ENCODE data around the gene CATSPERB.

CATSPERB gene

DNA sequence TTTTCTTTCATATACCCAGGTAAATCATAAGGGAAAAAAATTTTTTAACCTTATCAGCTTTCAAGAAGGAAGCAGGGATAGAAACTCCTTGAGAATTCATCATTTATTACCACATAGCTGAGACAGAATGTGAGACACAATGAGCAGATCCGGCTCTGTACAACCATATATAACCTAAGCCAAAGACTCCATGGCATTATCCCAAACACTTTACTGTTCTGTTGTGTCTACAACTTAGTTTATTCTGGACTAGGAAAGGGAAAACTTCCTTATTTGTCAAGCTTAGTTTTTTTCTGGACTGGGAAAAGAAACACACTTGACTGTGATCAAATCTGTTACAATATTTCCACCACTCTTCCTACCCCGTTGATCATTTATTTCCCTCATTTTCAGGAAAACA lies 38.3 kb upstream of the CATSPERB start:
- Histone ChIP-seq H3K9me3 (no peaks in the 10 kb centered on the region), H3K27ac (no peak overlapping the region), H3K27me3 (no peaks in the 10 kb centered on the region), H3K4me1 (ENCODE audit: control insufficient read depth in 1 of 2, insufficient read depth in 1 of 2, low read depth in 1 of 2, low read length in 1 of 2) (no peaks in the 10 kb centered on the region), H3K4me3 (ENCODE audit: low read depth in 1 of 2, low read length in 1 of 2) (no peak overlapping the region), H3K36me3 (no peaks in the 10 kb centered on the region)
- TF ChIP-seq, protein P1, sequence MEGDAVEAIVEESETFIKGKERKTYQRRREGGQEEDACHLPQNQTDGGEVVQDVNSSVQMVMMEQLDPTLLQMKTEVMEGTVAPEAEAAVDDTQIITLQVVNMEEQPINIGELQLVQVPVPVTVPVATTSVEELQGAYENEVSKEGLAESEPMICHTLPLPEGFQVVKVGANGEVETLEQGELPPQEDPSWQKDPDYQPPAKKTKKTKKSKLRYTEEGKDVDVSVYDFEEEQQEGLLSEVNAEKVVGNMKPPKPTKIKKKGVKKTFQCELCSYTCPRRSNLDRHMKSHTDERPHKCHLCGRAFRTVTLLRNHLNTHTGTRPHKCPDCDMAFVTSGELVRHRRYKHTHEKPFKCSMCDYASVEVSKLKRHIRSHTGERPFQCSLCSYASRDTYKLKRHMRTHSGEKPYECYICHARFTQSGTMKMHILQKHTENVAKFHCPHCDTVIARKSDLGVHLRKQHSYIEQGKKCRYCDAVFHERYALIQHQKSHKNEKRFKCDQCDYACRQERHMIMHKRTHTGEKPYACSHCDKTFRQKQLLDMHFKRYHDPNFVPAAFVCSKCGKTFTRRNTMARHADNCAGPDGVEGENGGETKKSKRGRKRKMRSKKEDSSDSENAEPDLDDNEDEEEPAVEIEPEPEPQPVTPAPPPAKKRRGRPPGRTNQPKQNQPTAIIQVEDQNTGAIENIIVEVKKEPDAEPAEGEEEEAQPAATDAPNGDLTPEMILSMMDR (IDR thresholded peaks at IDR 0.05) = no peak

- H3K4me1 ChIP-seq (ENCODE audit: control insufficient read depth in 1 of 2, insufficient read depth in 1 of 2, low read depth in 1 of 2, low read length in 1 of 2) = no peaks in the 10 kb centered on the region
- no peaks in the 10 kb centered on the region for H3K36me3 ChIP-seq
- TF ChIP-seq, protein P1 (IDR thresholded peaks at IDR 0.05) = no peak
- no peaks in the 10 kb centered on the region for H3K9me3 ChIP-seq
- no peak overlapping the region for H3K4me3 ChIP-seq (ENCODE audit: low read depth in 1 of 2, low read length in 1 of 2)
- no peaks in the 10 kb centered on the region for H3K27me3 ChIP-seq
- H3K27ac ChIP-seq = no peak overlapping the region
Measured at GRCh38 chr14:91755570-91756295, 23.8 kb upstream of the CATSPERB start.

DNA sequence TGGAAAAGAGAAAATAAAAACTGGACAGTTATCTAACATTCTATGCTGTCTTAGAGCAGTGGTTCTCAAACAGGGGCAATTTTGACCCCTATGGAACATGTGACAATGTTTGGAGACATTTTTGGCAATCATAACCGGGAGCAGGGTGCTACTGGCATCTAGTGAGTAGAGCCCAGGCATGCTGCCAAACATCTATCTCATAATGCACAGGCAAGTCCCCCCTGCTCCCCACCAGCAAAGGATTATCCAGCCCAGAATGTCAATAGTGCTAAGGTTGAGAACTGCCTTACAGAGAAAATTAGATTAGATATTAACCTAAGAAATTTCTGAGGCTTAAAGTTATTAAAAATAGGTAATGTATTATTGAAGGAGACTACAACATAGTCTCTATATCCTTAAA lies 22.9 kb upstream of the CATSPERB start:
- Histone ChIP-seq H3K9me3 (no peaks in the 10 kb centered on the region), H3K4me3 (ENCODE audit: low read depth in 1 of 2, low read length in 1 of 2) (no peak overlapping the region), H3K4me1 (ENCODE audit: control insufficient read depth in 1 of 2, insufficient read depth in 1 of 2, low read depth in 1 of 2, low read length in 1 of 2) (no peaks in the 10 kb centered on the region)

DNA sequence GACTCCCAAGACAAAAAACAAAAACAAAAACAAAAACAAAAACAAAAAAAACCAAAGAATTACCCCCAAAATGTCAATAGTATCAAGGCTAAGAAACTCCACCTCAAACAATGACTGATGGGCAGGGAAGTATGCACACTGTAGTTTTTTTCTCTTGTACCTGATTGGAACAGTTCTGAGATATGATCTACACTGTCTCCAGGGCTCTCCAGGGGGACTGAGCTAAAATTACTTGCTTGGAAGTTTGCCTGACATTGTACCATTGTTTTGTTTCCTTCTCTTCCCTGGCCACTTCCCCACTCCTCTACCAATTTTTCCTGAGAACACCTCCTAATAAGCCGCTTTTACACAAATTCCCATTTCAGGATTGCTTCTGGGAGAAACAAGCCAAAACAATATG lies 22.3 kb upstream of the CATSPERB start:
- Histone ChIP-seq H3K4me1 (ENCODE audit: control insufficient read depth in 1 of 2, insufficient read depth in 1 of 2, low read depth in 1 of 2, low read length in 1 of 2) (no peaks in the 10 kb centered on the region), H3K9me3 (no peaks in the 10 kb centered on the region), H3K4me3 (ENCODE audit: low read depth in 1 of 2, low read length in 1 of 2) (no peak overlapping the region), H3K27ac (no peak overlapping the region), H3K27me3 (no peaks in the 10 kb centered on the region), H3K36me3 (no peaks in the 10 kb centered on the region)
- TF ChIP-seq, protein P1 (IDR thresholded peaks at IDR 0.05) = no peak

More for the DNA sequence above, 22.9 kb upstream of the CATSPERB start:
- TF ChIP-seq, protein P1 (IDR thresholded peaks at IDR 0.05) = no peak
- H3K36me3 ChIP-seq = no peaks in the 10 kb centered on the region
- H3K27me3 ChIP-seq = no peaks in the 10 kb centered on the region
- H3K27ac ChIP-seq = no peak overlapping the region

DNA sequence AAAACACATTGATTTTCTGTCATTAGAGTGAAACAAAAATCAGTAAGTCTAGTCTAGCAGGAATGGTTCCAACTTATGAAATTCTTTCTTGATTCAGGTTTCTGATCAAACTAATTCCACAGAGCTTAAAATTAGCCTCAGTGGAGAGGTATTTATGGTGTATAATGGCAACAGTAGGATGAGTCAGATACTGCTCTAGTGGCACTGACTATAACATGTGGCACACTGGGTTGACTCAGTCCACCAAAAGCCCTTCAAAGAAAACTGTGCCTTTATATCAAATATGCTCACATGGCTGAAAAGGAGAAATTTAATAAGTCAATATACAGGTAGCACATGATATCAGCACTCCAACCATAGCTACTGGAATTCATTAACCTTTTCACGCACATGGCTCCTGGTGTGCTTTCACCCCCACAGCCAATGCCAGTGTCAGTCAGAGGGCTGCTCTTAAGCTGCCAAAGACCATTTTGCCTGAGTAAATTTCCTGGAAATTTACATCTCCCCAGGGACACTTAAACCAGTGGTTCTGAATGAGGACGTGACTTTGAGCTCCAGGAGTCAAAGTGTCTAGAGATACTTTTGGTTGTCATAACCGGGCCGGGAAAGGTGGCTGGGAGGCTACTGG lies 21.7 kb upstream of the CATSPERB start:
- Histone ChIP-seq H3K27ac (no peak overlapping the region), H3K4me1 (ENCODE audit: control insufficient read depth in 1 of 2, insufficient read depth in 1 of 2, low read depth in 1 of 2, low read length in 1 of 2) (no peaks in the 10 kb centered on the region), H3K9me3 (no peaks in the 10 kb centered on the region), H3K27me3 (no peaks in the 10 kb centered on the region), H3K4me3 (ENCODE audit: low read depth in 1 of 2, low read length in 1 of 2) (no peak overlapping the region), H3K36me3 (no peaks in the 10 kb centered on the region)
- TF ChIP-seq, protein P1 (IDR thresholded peaks at IDR 0.05) = no peak

Data from neutrophil (primary cell).